MCF 10A (cell line): Measurements from ENCODE around the gene CYP26B1. TPM values are rescaled to one million over a fixed set of nuclear protein-coding genes. Genes with fewer than 3 reads are reported as not detected.
A peak's percentile ranks its signal among the peaks of the same experiment; 100 is the strongest.

Experiments
- BruUV-seq: library from RNA; stranded (reverse); fragments of 400-500 nt; replicated peaks from 2 replicates; lab custom pipeline; 2021; lab: Mats Ljungman, UMichigan
- CTCF ChIA-PET: fragments of 300-600 bp; sonication (Branson Sonifier 250); formaldehyde crosslinking; extraction: SDS; loops from one replicate; lab custom pipeline; 2021; ENCODE audit warnings: antibody characterized with exemption, inconsistent platforms; lab: Yijun Ruan, JAX
- POLR2A ChIA-PET: fragments of 300-600, 350-650 bp; sonication (Branson Sonifier 250); formaldehyde crosslinking; extraction: SDS; loops from one replicate; lab custom pipeline; 2020; ENCODE audit warnings: antibody characterized with exemption, inconsistent platforms; lab: Yijun Ruan, JAX
- DNase-seq: peaks from one replicate; pipeline ENCODE4 v3.0.0-alpha.2; 2018; ENCODE audit not compliant: unreplicated experiment
- H3K27ac Mint-ChIP-seq: one replicate; pipeline ENCODE4 v1.8.0; 2022; ENCODE audit warnings: mild to moderate bottlenecking, low read depth, mixed read lengths; ENCODE audit not compliant: unreplicated experiment
- H3K27me3 Mint-ChIP-seq: one replicate; pipeline ENCODE4 v1.8.0; 2022; ENCODE audit warnings: mixed read lengths; ENCODE audit not compliant: insufficient read depth, unreplicated experiment
- H3K36me3 Mint-ChIP-seq: one replicate; pipeline ENCODE4 v1.8.0; 2022; ENCODE audit warnings: mild to moderate bottlenecking, moderate library complexity, mixed read lengths; ENCODE audit not compliant: insufficient read depth, unreplicated experiment
- H3K4me1 Mint-ChIP-seq: one replicate; pipeline ENCODE4 v1.8.0; 2022; ENCODE audit warnings: mixed read lengths; ENCODE audit not compliant: insufficient read depth, unreplicated experiment
- H3K4me3 Mint-ChIP-seq: one replicate; pipeline ENCODE4 v1.8.0; 2022; ENCODE audit warnings: mild to moderate bottlenecking, moderate library complexity, mixed read lengths; ENCODE audit not compliant: unreplicated experiment
- H3K9me3 Mint-ChIP-seq: one replicate; pipeline ENCODE4 v1.8.0; 2022; ENCODE audit warnings: mixed read lengths; ENCODE audit not compliant: unreplicated experiment
- intact Hi-C: fragments of 100-400 bp; cut with micrococcal nuclease; formaldehyde crosslinking; loops from 2 replicates; pipeline ENCODE4 v1.14.1; 2022
- total RNA-seq: library from RNA; stranded (reverse); gene quantifications from 2 replicates; pipeline ENCODE4 v1.2.3, GENCODE V29; 2022
- TF ChIP-seq, protein P1 (sequence below): fragments of 200-600 bp; IDR thresholded peaks from one replicate; pipeline ENCODE4 v1.8.0; 2022; ENCODE audit warnings: antibody characterized with exemption, mild to moderate bottlenecking; ENCODE audit not compliant: unreplicated experiment

CYP26B1 gene
- total RNA-seq, 1 experiment from 2014 or later, result 14.1 TPM

DNA sequence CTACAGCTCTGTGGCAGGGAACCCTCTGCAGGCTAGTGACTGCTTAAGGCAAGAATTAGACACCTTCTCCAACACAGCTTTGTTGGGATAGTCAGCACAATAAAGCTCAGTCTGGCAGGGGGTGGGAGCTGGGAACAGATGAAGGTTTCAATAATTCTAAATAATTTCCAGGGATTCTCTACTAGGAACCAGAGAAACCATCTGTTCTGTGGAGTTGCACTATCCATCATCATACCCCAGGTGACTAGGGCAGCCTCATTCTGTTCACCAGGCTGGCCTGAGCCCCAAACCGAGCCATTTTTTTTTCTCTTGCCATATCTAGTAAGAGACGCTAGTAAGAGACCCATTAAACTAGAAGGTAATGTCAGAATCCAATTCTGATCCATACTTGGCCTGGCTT lies 35.8 kb upstream of the CYP26B1 start:
- Mint-ChIP-seq H3K36me3 (no peaks in the 10 kb centered on the region), H3K27me3 (no peaks in the 10 kb centered on the region), H3K4me3 (no peak overlapping the region), H3K9me3 (no peaks in the 10 kb centered on the region), H3K4me1 (peaks cover 8% of the 10 kb centered on the region), H3K27ac (no peak overlapping the region)
- no TSS peak for BruUV-seq
- DNase-seq, result no peak
- TF ChIP-seq, protein P1, sequence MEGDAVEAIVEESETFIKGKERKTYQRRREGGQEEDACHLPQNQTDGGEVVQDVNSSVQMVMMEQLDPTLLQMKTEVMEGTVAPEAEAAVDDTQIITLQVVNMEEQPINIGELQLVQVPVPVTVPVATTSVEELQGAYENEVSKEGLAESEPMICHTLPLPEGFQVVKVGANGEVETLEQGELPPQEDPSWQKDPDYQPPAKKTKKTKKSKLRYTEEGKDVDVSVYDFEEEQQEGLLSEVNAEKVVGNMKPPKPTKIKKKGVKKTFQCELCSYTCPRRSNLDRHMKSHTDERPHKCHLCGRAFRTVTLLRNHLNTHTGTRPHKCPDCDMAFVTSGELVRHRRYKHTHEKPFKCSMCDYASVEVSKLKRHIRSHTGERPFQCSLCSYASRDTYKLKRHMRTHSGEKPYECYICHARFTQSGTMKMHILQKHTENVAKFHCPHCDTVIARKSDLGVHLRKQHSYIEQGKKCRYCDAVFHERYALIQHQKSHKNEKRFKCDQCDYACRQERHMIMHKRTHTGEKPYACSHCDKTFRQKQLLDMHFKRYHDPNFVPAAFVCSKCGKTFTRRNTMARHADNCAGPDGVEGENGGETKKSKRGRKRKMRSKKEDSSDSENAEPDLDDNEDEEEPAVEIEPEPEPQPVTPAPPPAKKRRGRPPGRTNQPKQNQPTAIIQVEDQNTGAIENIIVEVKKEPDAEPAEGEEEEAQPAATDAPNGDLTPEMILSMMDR, result no peak
- ChIA-PET CTCF (no interaction called here), POLR2A (no interaction called here)
- intact Hi-C loops, result no loop called here

- POLR2A ChIA-PET, result no interaction called here
- no peak for DNase-seq
- no peaks in the 10 kb centered on the region for H3K27me3 Mint-ChIP-seq
- no peaks in the 10 kb centered on the region for H3K36me3 Mint-ChIP-seq
- intact Hi-C loops, result no loop called here
- no peak overlapping the region for H3K4me3 Mint-ChIP-seq
- CTCF ChIA-PET, result no interaction called here
- H3K9me3 Mint-ChIP-seq, result no peaks in the 10 kb centered on the region
- peaks cover 8% of the 10 kb centered on the region for H3K4me1 Mint-ChIP-seq
- BruUV-seq, result no TSS peak
- no peak overlapping the region for H3K27ac Mint-ChIP-seq
- TF ChIP-seq, protein P1, result no peak
These were observed 35.4 kb upstream of the CYP26B1 start for GRCh38 chr2:72183016-72183415.

DNA sequence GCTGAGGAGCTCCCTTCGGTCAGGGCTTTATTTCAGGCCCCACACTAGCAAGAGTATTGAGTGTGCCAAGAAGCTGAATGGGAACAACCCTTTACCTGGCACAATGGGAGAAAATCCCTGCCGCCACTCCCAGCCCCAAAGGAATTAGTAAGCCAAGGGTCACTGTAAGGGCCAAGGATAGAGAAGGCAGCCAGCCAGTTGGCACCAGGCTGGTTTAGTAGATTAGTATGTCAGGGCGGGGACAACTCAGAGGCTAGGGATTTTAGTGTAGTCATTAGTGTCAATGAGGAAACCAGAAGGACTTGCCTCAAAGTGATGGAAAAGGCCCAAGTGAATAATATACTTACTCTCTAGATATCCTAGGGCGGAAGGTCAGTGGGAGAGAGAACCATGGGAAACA lies 34.9 kb upstream of the CYP26B1 start:
- peaks cover 3% of the 10 kb centered on the region for H3K36me3 Mint-ChIP-seq
- no peak overlapping the region for H3K27ac Mint-ChIP-seq
- peak; percentile 75 for DNase-seq
- H3K9me3 Mint-ChIP-seq, result no peaks in the 10 kb centered on the region
- ChIA-PET CTCF (interaction anchor here (0.6 kb wide), 2 partner anchors 304 to 997 kb away, joined by 3 to 5 read pairs; no protein-coding TSS in a partner anchor), POLR2A (no interaction called here)
- TF ChIP-seq, protein P1, result no peak
- no peaks in the 10 kb centered on the region for H3K27me3 Mint-ChIP-seq
- peaks cover 8% of the 10 kb centered on the region for H3K4me1 Mint-ChIP-seq
- BruUV-seq, result no TSS peak
- H3K4me3 Mint-ChIP-seq, result no peak overlapping the region
- intact Hi-C loops, result no loop called here

DNA sequence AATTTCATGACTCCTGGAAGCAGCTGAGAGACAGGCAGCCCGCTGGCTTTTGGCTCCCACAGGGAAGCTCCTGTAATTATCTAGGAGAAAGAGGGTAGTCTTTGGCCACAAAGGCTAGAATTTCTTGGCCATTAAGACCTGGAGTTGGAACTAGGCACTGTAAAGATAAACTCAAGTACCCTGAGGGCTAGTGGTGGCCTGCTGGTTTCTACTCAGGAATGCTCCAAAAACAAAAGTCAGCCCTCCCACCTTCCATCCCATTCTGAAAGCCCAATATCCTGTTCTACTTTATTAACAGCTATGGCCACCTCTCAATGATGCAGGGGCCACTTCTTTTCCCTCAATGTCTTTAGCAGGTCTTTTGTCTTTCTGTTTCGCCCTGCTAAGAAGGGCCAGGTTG lies 34.0 kb upstream of the CYP26B1 start:
- H3K27me3 Mint-ChIP-seq, result no peaks in the 10 kb centered on the region
- no peak overlapping the region for H3K4me3 Mint-ChIP-seq
- ChIA-PET CTCF (interaction anchor here (0.6 kb wide), 1 partner anchor 73 kb away, joined by 3 read pairs; no protein-coding TSS in a partner anchor), POLR2A (no interaction called here)
- H3K9me3 Mint-ChIP-seq, result no peaks in the 10 kb centered on the region
- BruUV-seq, result no TSS peak
- TF ChIP-seq, protein P1, result no peak
- H3K4me1 Mint-ChIP-seq, result peaks cover 8% of the 10 kb centered on the region
- H3K36me3 Mint-ChIP-seq, result peaks cover 5% of the 10 kb centered on the region
- DNase-seq, result no peak
- no peak overlapping the region for H3K27ac Mint-ChIP-seq
- intact Hi-C loops, result no loop called here
